Prostate gland (tissue), 2 donors: ENCODE measurements around the gene ATP6V1A.

Source experiments
- POLR2AphosphoS5 ChIP-seq: sonication (generic); formaldehyde crosslinking; IDR thresholded peaks from one replicate; pipeline ENCODE4 v1.6.1; 2017; ENCODE audit warnings: antibody characterized with exemption
- TF ChIP-seq, protein P1 (sequence below), 4 experiments: fragments of 200-600 bp in 2 of 4; fragments of 450-650 bp in 2 of 4; sonication (generic) in 2 of 4; IDR thresholded peaks; 1 replicate in 3 of 4; 2 replicates in 1 of 4; pipeline ENCODE4 v1.5.1; 2016 to 2019; ENCODE audit warnings: antibody characterized with exemption in 4 of 4, mild to moderate bottlenecking in 2 of 4, moderate library complexity in 2 of 4

DNA sequence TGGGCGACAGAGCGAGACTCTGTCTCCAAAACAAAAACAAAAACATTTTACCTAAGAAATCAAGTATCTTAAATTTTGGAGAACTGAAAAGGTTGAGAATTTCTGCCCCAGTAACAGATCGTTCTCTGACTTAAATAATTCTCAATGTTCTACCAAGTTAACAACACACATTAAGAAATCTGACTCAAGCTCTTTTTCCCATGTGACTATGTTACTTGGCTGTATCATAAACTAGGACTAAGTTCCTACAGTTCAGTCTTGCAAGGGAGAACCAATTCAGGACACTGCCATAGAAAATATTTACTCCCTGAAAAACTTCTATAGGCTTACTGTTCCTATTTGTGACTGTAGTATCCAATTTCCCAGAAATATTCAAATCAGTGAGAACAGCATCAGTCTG lies 29.5 kb upstream of the ATP6V1A start:
- TF ChIP-seq, protein P1, sequence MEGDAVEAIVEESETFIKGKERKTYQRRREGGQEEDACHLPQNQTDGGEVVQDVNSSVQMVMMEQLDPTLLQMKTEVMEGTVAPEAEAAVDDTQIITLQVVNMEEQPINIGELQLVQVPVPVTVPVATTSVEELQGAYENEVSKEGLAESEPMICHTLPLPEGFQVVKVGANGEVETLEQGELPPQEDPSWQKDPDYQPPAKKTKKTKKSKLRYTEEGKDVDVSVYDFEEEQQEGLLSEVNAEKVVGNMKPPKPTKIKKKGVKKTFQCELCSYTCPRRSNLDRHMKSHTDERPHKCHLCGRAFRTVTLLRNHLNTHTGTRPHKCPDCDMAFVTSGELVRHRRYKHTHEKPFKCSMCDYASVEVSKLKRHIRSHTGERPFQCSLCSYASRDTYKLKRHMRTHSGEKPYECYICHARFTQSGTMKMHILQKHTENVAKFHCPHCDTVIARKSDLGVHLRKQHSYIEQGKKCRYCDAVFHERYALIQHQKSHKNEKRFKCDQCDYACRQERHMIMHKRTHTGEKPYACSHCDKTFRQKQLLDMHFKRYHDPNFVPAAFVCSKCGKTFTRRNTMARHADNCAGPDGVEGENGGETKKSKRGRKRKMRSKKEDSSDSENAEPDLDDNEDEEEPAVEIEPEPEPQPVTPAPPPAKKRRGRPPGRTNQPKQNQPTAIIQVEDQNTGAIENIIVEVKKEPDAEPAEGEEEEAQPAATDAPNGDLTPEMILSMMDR (IDR thresholded peaks at IDR 0.05) = no peak
- TF ChIP-seq POLR2AphosphoS5 = no peak
